K562 (cell line): ENCODE measurements around the gene PPP1R14B. TPM values are rescaled to one million over a fixed set of nuclear protein-coding genes. Genes with fewer than 3 reads are reported as not detected.
A peak's percentile ranks its signal among the peaks of the same experiment; 100 is the strongest.

Experiments
- BDP1 ChIP-seq: IDR thresholded peaks from 3 replicates; pipeline ENCODE4 v1.6.1; 2011; ENCODE audit not compliant: insufficient read length, insufficient read depth
- CREB3 ChIP-seq: fragments of 450-650 bp; conservative IDR thresholded peaks from 2 replicates; pipeline ENCODE4 v1.6.1; 2016; ENCODE audit warnings: missing genetic modification characterization, low read depth, mild to moderate bottlenecking, missing compliant biosample characterization, moderate library complexity
- CREB5 ChIP-seq: fragments of 250-450 bp; sonication (Bioruptor Pico); IDR thresholded peaks from 2 replicates; pipeline ENCODE4 v1.5.0; 2020; ENCODE audit warnings: mild to moderate bottlenecking
- KDM4B ChIP-seq, 2 experiments: fragments of 450-650 bp in 1 of 2; sonication (generic) in 1 of 2; IDR thresholded peaks; 2 replicates each; pipeline ENCODE4 v1.6.1; 2016 to 2017; ENCODE audit warnings: borderline replicate concordance in 2 of 2, antibody characterized with exemption in 1 of 2, low read depth in 1 of 2, mild to moderate bottlenecking in 1 of 2
- KLF1 ChIP-seq: fragments of 450-650 bp; IDR thresholded peaks from 2 replicates; pipeline ENCODE4 v1.6.1; 2016; ENCODE audit warnings: missing genetic modification characterization, missing compliant biosample characterization
- MIER1 ChIP-seq: fragments of 450-650 bp; IDR thresholded peaks from 2 replicates; pipeline ENCODE4 v1.6.1; 2016; ENCODE audit warnings: antibody characterized with exemption, mild to moderate bottlenecking, low read depth
- NR2F6 ChIP-seq: fragments of 450-650 bp; formaldehyde crosslinking; IDR thresholded peaks from 2 replicates; pipeline ENCODE4 v1.4.0; 2020; ENCODE audit warnings: mild to moderate bottlenecking
- POLR2B ChIP-seq: fragments of 450-650 bp; IDR thresholded peaks from 2 replicates; pipeline ENCODE4 v1.6.1; 2018; ENCODE audit warnings: low read depth; ENCODE audit not compliant: partially characterized antibody
- POLR2G ChIP-seq: fragments of 200-400 bp; formaldehyde crosslinking; IDR thresholded peaks from 2 replicates; pipeline ENCODE4 v1.6.1; 2017; ENCODE audit warnings: low read depth, mild to moderate bottlenecking, antibody characterized with exemption, low read length, moderate library complexity
- TFAP4 ChIP-seq: sonication (generic); formaldehyde crosslinking; IDR thresholded peaks from 2 replicates; pipeline ENCODE4 v1.8.0; 2022; ENCODE audit warnings: missing genetic modification reagents, mild to moderate bottlenecking, moderate library complexity, borderline replicate concordance
- ZBED1 ChIP-seq: IDR thresholded peaks from 2 replicates; pipeline ENCODE4 v1.6.1; 2014
- ZNF12 ChIP-seq: sonication (generic); formaldehyde crosslinking; IDR thresholded peaks from 2 replicates; pipeline ENCODE4 v1.4.0; 2020; ENCODE audit warnings: mild to moderate bottlenecking, missing genetic modification reagents
- ZNF146 ChIP-seq: IDR thresholded peaks from one replicate; pipeline ENCODE4 v1.6.1; 2018; ENCODE audit warnings: missing compliant biosample characterization; ENCODE audit not compliant: unreplicated experiment
- ZNF318 ChIP-seq, 2 experiments: fragments of 450-650 bp; IDR thresholded peaks; 2 replicates each; pipeline ENCODE4 v1.6.1; 2016; ENCODE audit warnings: mild to moderate bottlenecking in 2 of 2, borderline replicate concordance in 1 of 2, low read depth in 1 of 2, moderate library complexity in 1 of 2
- ZNF583 ChIP-seq: fragments of 250-450 bp; sonication (Bioruptor Pico); IDR thresholded peaks from 2 replicates; pipeline ENCODE4 v1.4.0; 2020
- ZNF586 ChIP-seq: fragments of 450-650 bp; formaldehyde crosslinking; conservative IDR thresholded peaks from 2 replicates; pipeline ENCODE4 v1.4.0; 2020; ENCODE audit warnings: mild to moderate bottlenecking, moderate library complexity
- polyA plus RNA-seq, 8 experiments: library from polyadenylated mRNA; depleted of rRNA in 4 of 8; stranded (reverse) in 5 of 8; unstranded in 3 of 8; fragments of >200 nt; fragmentation: Nextera tagmentation in 2 of 8; fragmentation: Illumina TruSeq in 1 of 8; extraction: Ambion mirVana in 2 of 8; extraction: Trizol in 1 of 8; gene quantifications; 2 replicates each; pipeline versions ENCODE4 v1.2.1 to v1.2.3, GENCODE V29; 2011 to 2014; ENCODE audit warnings: inconsistent platforms in 1 of 8, missing spikeins in 1 of 8
- total RNA-seq, 7 experiments: library from RNA; depleted of rRNA in 6 of 7; stranded (reverse); fragments of >200 nt in 6 of 7; fragmentation: Illumina TruSeq in 2 of 7; extraction: Trizol in 2 of 7; gene quantifications; 2 replicates each; pipeline versions ENCODE4 v1.2.1 to v1.2.3, GENCODE V29; 2011 to 2021; ENCODE audit warnings: low replicate concordance in 1 of 7

The PPP1R14B gene
- total and polyA plus RNA-seq, 9 of the 15 experiments (the other 6 are each of a cell fraction or from before 2014, with no cell fraction given), result 7.7 to 566 (median 212) TPM

GRCh38 chr11:64268893-64269539, 22.3 kb upstream of the PPP1R14B start (continued):
- TF ChIP-seq ZNF12 (CRISPR knock-in tag), result no peak
- TF ChIP-seq CREB5 (CRISPR knock-in tag), result 0 out of 2 replicates have a peak, but pooled peaks have one; percentile 15
- TF ChIP-seq ZNF318 (IDR thresholded peaks at IDR 0.05; ENCODE audit: borderline replicate concordance in 1 of 2, low read depth in 1 of 2), result no peak; a peak in 1 of 4 replicates
- TF ChIP-seq CREB3 (tag), result no peak
- no peak for TF ChIP-seq ZNF586 (CRISPR knock-in tag)
- 0 out of 2 replicates have a peak, but pooled peaks have one; percentile 35 for TF ChIP-seq TFAP4 (CRISPR knock-in tag)
- no peak for TF ChIP-seq NR2F6 (CRISPR knock-in tag)
- TF ChIP-seq BDP1, result no peak
- TF ChIP-seq ZNF146 (CRISPR knock-in tag), result no peak
- TF ChIP-seq KDM4B (IDR thresholded peaks at IDR 0.05; ENCODE audit: borderline replicate concordance in 2 of 2, low read depth in 1 of 2), result no peak
- no peak for TF ChIP-seq MIER1
- no peak for TF ChIP-seq KLF1 (tag)
- TF ChIP-seq POLR2B, result peak; percentile 51
- TF ChIP-seq ZBED1, result no peak
- no peak for TF ChIP-seq POLR2G
- no peak for TF ChIP-seq ZNF583 (CRISPR knock-in tag)
